LoVo (cell line): ENCODE measurements around the gene SECISBP2L.
"Not testable (repeated sequence)": the region's sequence is repeated elsewhere in the genome, so short reads cannot be mapped to it uniquely, and the experiment has no call there.

ENCODE experiments used
- DNase-seq: peaks from one replicate; pipeline ENCODE4 v3.0.0-alpha.2; 2016; ENCODE audit warnings: low spot score

SECISBP2L gene

GRCh38 chr15:49046220-49047102 is at the start of gene SECISBP2L:
SECISBP2L (minus strand) TSS chr15:49046446; CDS start chr15:49046299, 147 bp downstream.
- DNase-seq = peak; percentile 95

- DNase-seq = no peak
Measured at GRCh38 chr15:49094923-49095322, 48.7 kb upstream of the SECISBP2L start.

- no peak for DNase-seq
Measured at GRCh38 chr15:49093252-49094105, 47.2 kb upstream of the SECISBP2L start.

- no peak for DNase-seq
Measured at GRCh38 chr15:49088996-49089395, 42.8 kb upstream of the SECISBP2L start.

GRCh38 chr15:49085696-49086459 is 39.6 kb upstream of the SECISBP2L start:
- no peak for DNase-seq

- no peak for DNase-seq
Measured at GRCh38 chr15:49084285-49084570, 38.0 kb upstream of the SECISBP2L start.

GRCh38 chr15:49083401-49084284 is 37.4 kb upstream of the SECISBP2L start:
- no peak for DNase-seq

- no peak for DNase-seq
Measured at GRCh38 chr15:49082960-49083359, 36.7 kb upstream of the SECISBP2L start.

- DNase-seq = no peak
Measured at GRCh38 chr15:49079340-49080039, 33.2 kb upstream of the SECISBP2L start.

- no peak for DNase-seq
Measured at GRCh38 chr15:49075881-49076280, 29.6 kb upstream of the SECISBP2L start.

- DNase-seq = not testable (repeated sequence)
Measured at GRCh38 chr15:49074589-49075287, 28.5 kb upstream of the SECISBP2L start.

GRCh38 chr15:49066372-49066771 is 20.1 kb upstream of the SECISBP2L start:
- no peak for DNase-seq

- no peak for DNase-seq
Measured at GRCh38 chr15:49064884-49065283, 18.6 kb upstream of the SECISBP2L start.

GRCh38 chr15:49064281-49064653 is 18.0 kb upstream of the SECISBP2L start:
- no peak for DNase-seq

- no peak for DNase-seq
Measured at GRCh38 chr15:49063402-49064280, 17.4 kb upstream of the SECISBP2L start.

GRCh38 chr15:49062900-49063299 is 16.7 kb upstream of the SECISBP2L start:
- no peak for DNase-seq

- DNase-seq = no peak
Measured at GRCh38 chr15:49060710-49061495, 14.7 kb upstream of the SECISBP2L start.

GRCh38 chr15:49059491-49059890 is 13.2 kb upstream of the SECISBP2L start:
- DNase-seq = no peak
